Osteocyte (in vitro differentiated cells): ENCODE measurements around the gene MS4A4A. TPM values are rescaled to one million over a fixed set of nuclear protein-coding genes. Genes with fewer than 3 reads are reported as not detected.

Source experiments
- DNase-seq: peaks from one replicate; pipeline ENCODE4 v3.0.0; 2021; ENCODE audit warnings: mixed read lengths; ENCODE audit not compliant: unreplicated experiment; ENCODE audit errors: extremely low spot score
- H3K27ac Mint-ChIP-seq: one replicate; pipeline ENCODE4 v1.8.0; 2021; ENCODE audit warnings: mild to moderate bottlenecking, mixed read lengths; ENCODE audit not compliant: unreplicated experiment
- H3K27me3 Mint-ChIP-seq: one replicate; pipeline ENCODE4 v1.8.0; 2021; ENCODE audit warnings: mixed read lengths; ENCODE audit not compliant: unreplicated experiment
- H3K36me3 Mint-ChIP-seq: one replicate; pipeline ENCODE4 v1.8.0; 2021; ENCODE audit warnings: mixed read lengths; ENCODE audit not compliant: unreplicated experiment
- H3K4me1 Mint-ChIP-seq: one replicate; pipeline ENCODE4 v1.8.0; 2021; ENCODE audit warnings: mixed read lengths; ENCODE audit not compliant: unreplicated experiment
- H3K4me3 Mint-ChIP-seq: one replicate; pipeline ENCODE4 v1.8.0; 2021; ENCODE audit warnings: mild to moderate bottlenecking, moderate library complexity, mixed read lengths; ENCODE audit not compliant: unreplicated experiment
- H3K9me3 Mint-ChIP-seq: one replicate; pipeline ENCODE4 v1.8.0; 2021; ENCODE audit warnings: mixed read lengths; ENCODE audit not compliant: unreplicated experiment
- long read RNA-seq: library from polyadenylated mRNA; unstranded; transcript quantifications from one replicate; pipeline ENCODE4 v2.0.0, GENCODE V29; 2021
- total RNA-seq: library from RNA; stranded (reverse); gene quantifications from 2 replicates; pipeline ENCODE4 v1.2.1, GENCODE V29; 2021
- TF ChIP-seq, protein P1 (sequence below): fragments of 200-600 bp; sonication (generic); IDR thresholded peaks from 2 replicates; pipeline ENCODE4 v1.5.0; 2021; ENCODE audit warnings: antibody characterized with exemption, mild to moderate bottlenecking, moderate library complexity

Gene MS4A4A
- total RNA-seq: not detected in 2 replicates
- long read RNA-seq: 0 reads

DNA sequence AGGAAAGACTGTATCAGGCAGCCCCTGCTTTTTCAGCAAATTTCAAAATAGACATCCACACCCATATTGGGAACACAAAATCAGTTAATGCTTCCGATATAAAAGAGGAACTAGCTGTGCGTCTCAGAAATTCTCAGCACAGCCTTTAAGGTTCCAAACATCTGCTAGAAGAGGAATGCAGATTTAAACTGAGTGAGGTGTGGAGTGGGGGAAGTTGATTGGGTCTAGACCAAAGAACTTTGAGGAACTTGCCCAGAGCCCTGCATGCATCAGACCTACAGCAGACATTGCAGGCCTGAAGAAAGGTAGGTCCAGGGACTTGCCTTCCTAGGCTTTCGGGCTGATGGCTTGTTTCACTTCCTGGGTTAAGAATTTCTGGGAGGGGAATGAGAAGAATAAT, at the start of gene MS4A4A:
Gene MS4A4A, plus strand, starts transcription at position 255 of the 400 bp plus-strand sequence. Its CDS starts 10 bp downstream, at position 265.
- Mint-ChIP-seq H3K4me3 (no peak within 1 kb of the TSS), H3K4me1 (peaks cover 15% of the 10 kb centered on the region), H3K27me3 (no peaks in the 10 kb centered on the region), H3K9me3 (no peaks in the 10 kb centered on the region), H3K27ac (no peak within 1 kb of the TSS), H3K36me3 (no peaks in the 10 kb centered on the region)
- no peak for DNase-seq
- TF ChIP-seq, protein P1, sequence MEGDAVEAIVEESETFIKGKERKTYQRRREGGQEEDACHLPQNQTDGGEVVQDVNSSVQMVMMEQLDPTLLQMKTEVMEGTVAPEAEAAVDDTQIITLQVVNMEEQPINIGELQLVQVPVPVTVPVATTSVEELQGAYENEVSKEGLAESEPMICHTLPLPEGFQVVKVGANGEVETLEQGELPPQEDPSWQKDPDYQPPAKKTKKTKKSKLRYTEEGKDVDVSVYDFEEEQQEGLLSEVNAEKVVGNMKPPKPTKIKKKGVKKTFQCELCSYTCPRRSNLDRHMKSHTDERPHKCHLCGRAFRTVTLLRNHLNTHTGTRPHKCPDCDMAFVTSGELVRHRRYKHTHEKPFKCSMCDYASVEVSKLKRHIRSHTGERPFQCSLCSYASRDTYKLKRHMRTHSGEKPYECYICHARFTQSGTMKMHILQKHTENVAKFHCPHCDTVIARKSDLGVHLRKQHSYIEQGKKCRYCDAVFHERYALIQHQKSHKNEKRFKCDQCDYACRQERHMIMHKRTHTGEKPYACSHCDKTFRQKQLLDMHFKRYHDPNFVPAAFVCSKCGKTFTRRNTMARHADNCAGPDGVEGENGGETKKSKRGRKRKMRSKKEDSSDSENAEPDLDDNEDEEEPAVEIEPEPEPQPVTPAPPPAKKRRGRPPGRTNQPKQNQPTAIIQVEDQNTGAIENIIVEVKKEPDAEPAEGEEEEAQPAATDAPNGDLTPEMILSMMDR: no peak

DNA sequence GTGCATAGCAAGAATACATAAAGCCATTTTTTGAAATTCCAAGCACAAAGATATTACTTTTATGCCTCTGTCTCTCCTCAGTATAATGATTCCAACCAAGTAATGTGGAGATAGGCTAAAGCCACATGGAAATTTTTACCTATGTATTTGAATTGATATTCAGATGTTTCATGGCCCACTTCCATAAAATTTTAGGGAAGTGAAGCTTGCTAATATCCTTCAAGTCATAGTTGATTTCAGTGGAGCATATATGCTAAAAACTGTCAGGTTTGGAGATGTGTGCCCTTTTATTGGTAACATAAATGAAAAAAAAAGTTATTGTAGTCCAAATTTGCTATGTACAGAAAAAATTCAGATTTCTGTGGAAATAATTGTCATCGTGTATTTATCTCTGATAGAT, 49.8 kb upstream of the MS4A4A start:
- no peak for DNase-seq
- H3K36me3 Mint-ChIP-seq: no peaks in the 10 kb centered on the region
- no peak overlapping the region for H3K4me3 Mint-ChIP-seq
- TF ChIP-seq, protein P1: no peak
- H3K27ac Mint-ChIP-seq: no peak overlapping the region
- peaks cover 15% of the 10 kb centered on the region for H3K27me3 Mint-ChIP-seq
- no peaks in the 10 kb centered on the region for H3K9me3 Mint-ChIP-seq
- H3K4me1 Mint-ChIP-seq: no peaks in the 10 kb centered on the region

DNA sequence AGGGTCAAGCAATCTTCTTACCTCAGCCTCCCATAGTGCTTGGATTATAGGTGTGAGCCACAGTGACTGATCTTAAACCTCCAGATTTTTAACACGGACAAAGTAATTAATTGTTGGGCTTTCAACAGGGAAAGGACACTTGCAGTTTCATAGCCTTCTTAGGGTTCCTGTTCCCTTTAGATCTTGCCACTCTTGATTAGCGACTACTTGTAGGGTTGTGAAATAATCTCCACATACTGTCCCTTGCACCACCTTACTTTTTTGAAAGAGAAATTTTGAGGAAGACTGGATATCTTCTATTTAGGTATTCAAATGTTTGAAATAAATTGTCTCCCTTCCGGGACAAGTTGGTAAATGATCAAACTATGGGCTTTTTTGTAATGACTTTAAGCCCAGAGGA, 45.1 kb upstream of the MS4A4A start:
- DNase-seq: no peak
- no peaks in the 10 kb centered on the region for H3K9me3 Mint-ChIP-seq
- no peaks in the 10 kb centered on the region for H3K4me1 Mint-ChIP-seq
- no peak overlapping the region for H3K27ac Mint-ChIP-seq
- H3K27me3 Mint-ChIP-seq: peaks cover 29% of the 10 kb centered on the region
- H3K36me3 Mint-ChIP-seq: no peaks in the 10 kb centered on the region
- TF ChIP-seq, protein P1: no peak
- H3K4me3 Mint-ChIP-seq: no peak overlapping the region

DNA sequence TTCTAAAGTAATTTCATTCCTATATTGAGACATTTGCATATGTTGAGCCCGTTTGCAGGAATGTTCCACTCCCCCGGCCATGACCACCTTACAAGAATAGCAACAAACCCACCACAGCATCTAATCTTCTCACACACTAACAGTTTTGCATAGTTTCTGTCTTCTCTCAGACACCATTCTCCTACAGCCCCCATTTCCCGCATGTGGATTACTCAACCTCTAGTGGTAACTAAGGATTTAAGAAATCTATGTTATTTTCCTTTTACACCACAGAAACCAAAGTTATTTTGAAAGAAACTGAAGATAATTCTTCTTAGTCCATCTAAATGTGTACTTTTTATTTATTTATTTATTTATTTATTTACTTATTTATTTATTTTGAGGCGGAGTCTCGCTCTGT, 39.8 kb upstream of the MS4A4A start:
- Mint-ChIP-seq H3K4me1 (no peaks in the 10 kb centered on the region), H3K4me3 (no peak overlapping the region), H3K27me3 (peaks cover 39% of the 10 kb centered on the region), H3K36me3 (no peaks in the 10 kb centered on the region), H3K9me3 (no peaks in the 10 kb centered on the region), H3K27ac (no peak overlapping the region)
- TF ChIP-seq, protein P1: no peak
- DNase-seq: no peak

DNA sequence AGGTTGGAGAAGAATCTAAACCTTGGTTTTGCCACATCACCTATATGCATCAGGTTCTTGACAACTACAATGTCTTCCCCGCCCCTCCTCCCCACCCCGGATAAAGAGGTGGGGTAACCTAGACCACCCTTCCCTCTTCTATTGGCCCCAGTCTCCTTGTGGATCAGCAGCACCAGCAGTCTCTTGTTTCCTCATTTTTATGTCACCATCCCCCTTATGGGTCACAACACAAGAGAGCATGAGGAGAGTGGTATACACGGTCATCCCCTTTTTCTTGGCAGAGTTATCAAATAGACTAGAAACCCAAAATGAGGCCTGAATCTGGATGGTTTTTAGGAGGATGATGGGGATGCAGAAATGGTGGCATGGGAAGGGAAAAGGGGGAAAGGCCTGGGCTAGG, 38.7 kb upstream of the MS4A4A start:
- H3K27me3 Mint-ChIP-seq: peaks cover 44% of the 10 kb centered on the region
- DNase-seq: no peak
- TF ChIP-seq, protein P1: no peak
- H3K4me3 Mint-ChIP-seq: no peak overlapping the region
- H3K4me1 Mint-ChIP-seq: no peaks in the 10 kb centered on the region
- no peaks in the 10 kb centered on the region for H3K36me3 Mint-ChIP-seq
- no peaks in the 10 kb centered on the region for H3K9me3 Mint-ChIP-seq
- no peak overlapping the region for H3K27ac Mint-ChIP-seq
